ENCODE results near the gene GSTM2.
A peak's percentile ranks its signal among the peaks of the same experiment; 100 is the strongest.

Gene GSTM2

GRCh38 chr1:109622895-109623294, 45.0 kb upstream of the GSTM2 start:
- Histone ChIP-seq H3K4me3 (ENCODE audit: low read depth, low read length) (no peak overlapping the region), H3K27ac (ENCODE audit: extremely low read depth, low read depth, low read length) (no peak overlapping the region), H3K4me1 (ENCODE audit: control insufficient read depth, insufficient read depth, low read length) (peaks cover 4% of the 10 kb centered on the region; the same call in 1 of the 2 replicates)

GRCh38 chr1:109623601-109624161, 44.2 kb upstream of the GSTM2 start:
- no peak overlapping the region for H3K27ac ChIP-seq (ENCODE audit: extremely low read depth, low read depth, low read length)
- H3K36me3 ChIP-seq (ENCODE audit: control insufficient read depth in 2 of 2, insufficient read depth in 1 of 2, low read length in 2 of 2), result peaks cover 4 to 37% of the 10 kb centered on the region in 2 experiments; a peak in 2 of 3 replicates
- H3K4me1 ChIP-seq (ENCODE audit: control insufficient read depth, insufficient read depth, low read length), result peaks cover 4% of the 10 kb centered on the region; the same call in 1 of the 2 replicates
- no peak overlapping the region for H3K4me3 ChIP-seq (ENCODE audit: low read depth, low read length)
- CTCF ChIA-PET, result interaction anchor here (1.3 kb wide), 1 partner anchor 78 kb away, joined by 4 read pairs; no protein-coding TSS in a partner anchor
- no peaks in the 10 kb centered on the region for H3K9me3 ChIP-seq (ENCODE audit: control insufficient read depth, insufficient read depth, low read depth, low read length)
- POLR2A ChIA-PET, result interaction anchor here (1.1 kb wide), 1 partner anchor 9 kb away, joined by 4 read pairs; no protein-coding TSS in a partner anchor
- TF ChIP-seq PRDM10 (tag by site-specific recombination; IDR thresholded peaks at IDR 0.05), result peak; percentile 92
- TF ChIP-seq ZNF112 (tag by site-specific recombination; IDR thresholded peaks at IDR 0.05), result no peak

More at GRCh38 chr1:109622895-109623294, 45.0 kb upstream of the GSTM2 start:
- CTCF ChIA-PET, result interaction anchor here (0.7 kb wide), 1 partner anchor 491 kb away, joined by 3 read pairs; no protein-coding TSS in a partner anchor
- POLR2A ChIA-PET, result no interaction called here
- H3K9me3 ChIP-seq (ENCODE audit: control insufficient read depth, insufficient read depth, low read depth, low read length), result no peaks in the 10 kb centered on the region
- no peak for TF ChIP-seq ZSCAN18 (tag by site-specific recombination; IDR thresholded peaks at IDR 0.05)
- 0 out of 2 replicates have a peak, but pooled peaks have one; percentile 25 for TF ChIP-seq ZNF335 (tag by site-specific recombination; conservative IDR thresholded peaks at IDR 0.05)
- H3K36me3 ChIP-seq (ENCODE audit: control insufficient read depth in 2 of 2, insufficient read depth in 1 of 2, low read length in 2 of 2), result peaks cover 4 to 29% of the 10 kb centered on the region in 2 experiments; a peak in 2 of 3 replicates

GRCh38 chr1:109624201-109625010, 43.5 kb upstream of the GSTM2 start:
- CTCF ChIA-PET, result interaction anchor here (0.6 to 1.3 kb wide), 2 partner anchors 78 to 127 kb away, joined by 3 to 4 read pairs; no protein-coding TSS in a partner anchor

DNA sequence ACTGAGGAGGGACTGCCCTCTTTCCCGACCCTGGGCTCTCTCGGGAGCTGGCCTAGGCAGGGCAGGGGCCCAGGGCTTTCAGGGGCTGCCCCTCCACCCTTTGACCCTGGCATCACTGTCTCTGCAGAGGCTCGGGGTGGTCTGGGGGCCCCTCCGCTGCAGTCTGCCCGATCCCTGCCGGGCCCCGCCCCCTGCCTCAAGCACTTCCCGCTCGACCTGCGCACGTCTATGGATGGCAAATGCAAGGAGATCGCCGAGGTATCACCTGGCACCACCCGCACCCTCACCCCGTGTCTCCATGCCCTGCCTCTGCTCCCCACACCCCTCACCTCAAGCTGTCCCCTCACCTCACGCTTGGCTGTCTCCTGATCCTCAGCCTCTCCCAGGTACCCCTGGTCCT, 42.7 kb upstream of the GSTM2 start:
- Histone ChIP-seq H3K36me3 (ENCODE audit: control insufficient read depth in 2 of 2, insufficient read depth in 1 of 2, low read length in 2 of 2) (peaks cover 4 to 52% of the 10 kb centered on the region in 2 experiments; a peak in 2 of 3 replicates), H3K4me3 (ENCODE audit: low read depth, low read length) (no peak overlapping the region), H3K9me3 (ENCODE audit: control insufficient read depth, insufficient read depth, low read depth, low read length) (no peaks in the 10 kb centered on the region), H3K4me1 (ENCODE audit: control insufficient read depth, insufficient read depth, low read length) (peaks cover 4% of the 10 kb centered on the region; the same call in 1 of the 2 replicates), H3K27ac (ENCODE audit: extremely low read depth, low read depth, low read length) (no peak overlapping the region)
- CTCF ChIA-PET, result interaction anchor here (0.6 to 0.9 kb wide), 3 partner anchors 9 to 128 kb away, joined by 3 read pairs; no protein-coding TSS in a partner anchor
- POLR2A ChIA-PET, result interaction anchor here (1.1 kb wide), 1 partner anchor 77 kb away, joined by 3 read pairs; the partner anchor contains the start of gene GNAI3
- TF ChIP-seq ZNF785 (tag by site-specific recombination; IDR thresholded peaks at IDR 0.05), result no peak

More at GRCh38 chr1:109624201-109625010, 43.5 kb upstream of the GSTM2 start:
- Histone ChIP-seq H3K36me3 (ENCODE audit: control insufficient read depth in 2 of 2, insufficient read depth in 1 of 2, low read length in 2 of 2) (peaks cover 4 to 44% of the 10 kb centered on the region in 2 experiments; a peak in 2 of 3 replicates), H3K27ac (ENCODE audit: extremely low read depth, low read depth, low read length) (no peak overlapping the region), H3K9me3 (ENCODE audit: control insufficient read depth, insufficient read depth, low read depth, low read length) (no peaks in the 10 kb centered on the region), H3K4me3 (ENCODE audit: low read depth, low read length) (no peak overlapping the region), H3K4me1 (ENCODE audit: control insufficient read depth, insufficient read depth, low read length) (peaks cover 4% of the 10 kb centered on the region; the same call in 1 of the 2 replicates)
- POLR2A ChIA-PET, result interaction anchor here (1.1 kb wide), 2 partner anchors 9 to 76 kb away, joined by 3 to 4 read pairs; partner anchors contain the start of gene GNAI3
- TF ChIP-seq ZNF266 (tag by site-specific recombination; IDR thresholded peaks at IDR 0.05; ENCODE audit: low read depth), result no peak
- no peak for TF ChIP-seq ZNF140 (tag by site-specific recombination; IDR thresholded peaks at IDR 0.05)
- TF ChIP-seq SP2 (tag by site-specific recombination; IDR thresholded peaks at IDR 0.05), result no peak

Data from HEK293 (cell line).